ENCODE data around the gene SLC19A1. TPM values are rescaled to one million over a fixed set of nuclear protein-coding genes. Genes with fewer than 3 reads are reported as not detected.

The SLC19A1 gene
- total RNA-seq, 1 donor from 2014 or later = 19.3 TPM

DNA sequence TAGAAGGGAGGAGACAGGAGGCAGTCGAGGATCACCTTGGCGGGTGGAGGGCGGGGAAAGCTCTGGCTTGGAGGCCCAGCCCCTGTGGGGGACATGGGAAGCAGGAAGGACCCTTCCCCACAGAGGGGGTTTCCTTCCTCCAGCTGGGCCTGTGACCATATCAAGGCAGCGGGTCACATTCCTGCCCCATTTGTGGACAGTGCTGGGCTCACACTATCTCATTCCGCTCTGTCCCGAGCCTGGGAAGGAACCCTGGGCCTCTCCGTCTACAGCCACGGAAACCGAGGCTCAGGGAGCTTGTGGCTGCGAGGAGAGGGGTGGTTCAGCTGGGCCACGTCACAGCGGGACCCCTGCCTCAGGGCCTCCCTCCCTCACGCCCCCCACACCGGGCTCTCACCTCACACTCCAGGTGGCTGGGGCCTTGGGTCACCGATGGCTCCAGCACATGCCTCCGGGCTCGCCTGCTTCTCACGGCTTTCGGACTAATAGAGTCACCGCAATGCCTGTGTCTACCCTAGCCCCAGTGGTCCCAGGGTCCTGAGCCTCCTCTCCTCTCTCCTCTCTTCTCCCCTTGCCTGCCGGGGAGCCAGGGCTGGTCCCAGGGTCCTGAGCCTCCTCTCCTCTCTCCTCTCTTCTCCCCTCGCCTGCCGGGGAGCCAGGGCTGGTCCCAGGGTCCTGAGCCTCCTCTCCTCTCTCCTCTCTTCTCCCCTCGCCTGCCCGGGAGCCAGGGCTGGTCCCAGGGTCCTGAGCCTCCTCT, 56.4 kb downstream of the SLC19A1 start:
- no peak overlapping the region for H3K4me3 ChIP-seq (ENCODE audit: low read depth, low read length)
- DNase-seq (ENCODE audit: low read depth) = no peak
- TF ChIP-seq, protein P1, sequence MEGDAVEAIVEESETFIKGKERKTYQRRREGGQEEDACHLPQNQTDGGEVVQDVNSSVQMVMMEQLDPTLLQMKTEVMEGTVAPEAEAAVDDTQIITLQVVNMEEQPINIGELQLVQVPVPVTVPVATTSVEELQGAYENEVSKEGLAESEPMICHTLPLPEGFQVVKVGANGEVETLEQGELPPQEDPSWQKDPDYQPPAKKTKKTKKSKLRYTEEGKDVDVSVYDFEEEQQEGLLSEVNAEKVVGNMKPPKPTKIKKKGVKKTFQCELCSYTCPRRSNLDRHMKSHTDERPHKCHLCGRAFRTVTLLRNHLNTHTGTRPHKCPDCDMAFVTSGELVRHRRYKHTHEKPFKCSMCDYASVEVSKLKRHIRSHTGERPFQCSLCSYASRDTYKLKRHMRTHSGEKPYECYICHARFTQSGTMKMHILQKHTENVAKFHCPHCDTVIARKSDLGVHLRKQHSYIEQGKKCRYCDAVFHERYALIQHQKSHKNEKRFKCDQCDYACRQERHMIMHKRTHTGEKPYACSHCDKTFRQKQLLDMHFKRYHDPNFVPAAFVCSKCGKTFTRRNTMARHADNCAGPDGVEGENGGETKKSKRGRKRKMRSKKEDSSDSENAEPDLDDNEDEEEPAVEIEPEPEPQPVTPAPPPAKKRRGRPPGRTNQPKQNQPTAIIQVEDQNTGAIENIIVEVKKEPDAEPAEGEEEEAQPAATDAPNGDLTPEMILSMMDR (conservative IDR thresholded peaks at IDR 0.05; ENCODE audit: low read depth, low read length) = no peak

DNA sequence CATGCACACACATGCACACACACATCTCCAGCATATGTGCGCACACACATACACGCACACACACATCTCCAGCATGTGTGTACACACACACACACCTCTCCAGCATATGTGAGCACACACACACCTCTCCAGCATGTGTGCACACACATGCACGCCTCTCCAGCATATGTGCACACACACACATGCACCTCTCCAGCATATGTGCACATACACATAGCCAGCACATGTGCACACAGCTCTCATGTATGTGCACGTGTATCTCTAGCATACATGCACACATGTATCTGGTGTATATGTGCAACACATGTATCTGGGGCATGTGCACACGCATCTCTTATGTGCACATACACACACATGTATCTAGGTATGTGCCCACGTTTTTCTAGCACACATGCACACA, 57.9 kb downstream of the SLC19A1 start:
- TF ChIP-seq, protein P1 (conservative IDR thresholded peaks at IDR 0.05; ENCODE audit: low read depth, low read length) = no peak
- DNase-seq (ENCODE audit: low read depth) = no peak
- H3K4me3 ChIP-seq (ENCODE audit: low read depth, low read length) = no peak overlapping the region

DNA sequence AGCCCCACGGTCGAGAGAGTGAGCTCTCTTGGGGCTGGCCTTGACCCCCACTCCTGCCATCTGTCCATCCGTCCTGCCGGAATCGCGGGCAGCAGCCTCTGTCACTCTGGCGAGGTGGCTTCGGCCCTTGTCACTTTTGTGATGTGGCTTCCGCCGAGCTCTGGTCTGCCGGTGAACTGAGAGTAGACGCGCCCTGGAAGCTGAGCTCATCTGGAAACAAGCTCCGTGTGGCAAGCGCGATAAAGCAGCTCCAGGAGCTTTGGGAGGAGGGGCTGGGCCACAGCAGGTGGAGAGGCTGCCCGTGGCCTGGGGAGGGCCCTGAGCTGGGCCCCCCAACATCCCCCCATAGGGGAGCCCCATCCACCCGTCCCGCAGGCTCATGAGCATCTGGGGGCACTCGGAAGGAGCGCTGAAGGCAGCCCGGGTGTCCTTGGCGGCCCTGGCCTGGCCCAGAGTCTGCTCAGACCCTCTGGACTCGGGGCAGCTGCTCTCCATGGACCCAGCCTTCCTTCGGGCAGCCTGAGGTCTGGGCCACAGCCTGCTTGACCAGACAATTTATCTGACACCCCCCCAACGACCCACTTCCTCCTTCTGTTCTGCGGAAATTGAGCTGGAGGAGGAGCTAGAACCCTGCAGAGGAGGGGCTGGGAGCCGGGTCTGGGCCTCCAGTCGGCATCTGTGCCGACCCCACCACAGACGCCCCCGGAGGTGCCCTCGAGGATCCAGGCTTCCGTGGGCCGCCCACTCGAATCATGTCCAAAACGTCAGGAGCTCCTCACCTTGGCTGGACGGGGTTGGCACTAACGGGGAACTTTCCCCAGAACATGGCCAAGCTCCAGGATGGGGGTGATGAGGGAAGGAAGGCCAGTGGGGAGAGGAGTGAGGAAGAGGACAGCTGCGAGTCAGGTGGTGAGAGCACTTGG, 59.1 kb downstream of the SLC19A1 start:
- TF ChIP-seq, protein P1 (conservative IDR thresholded peaks at IDR 0.05; ENCODE audit: low read depth, low read length) = no peak
- no peak for DNase-seq (ENCODE audit: low read depth)
- H3K4me3 ChIP-seq (ENCODE audit: low read depth, low read length) = no peak overlapping the region

DNA sequence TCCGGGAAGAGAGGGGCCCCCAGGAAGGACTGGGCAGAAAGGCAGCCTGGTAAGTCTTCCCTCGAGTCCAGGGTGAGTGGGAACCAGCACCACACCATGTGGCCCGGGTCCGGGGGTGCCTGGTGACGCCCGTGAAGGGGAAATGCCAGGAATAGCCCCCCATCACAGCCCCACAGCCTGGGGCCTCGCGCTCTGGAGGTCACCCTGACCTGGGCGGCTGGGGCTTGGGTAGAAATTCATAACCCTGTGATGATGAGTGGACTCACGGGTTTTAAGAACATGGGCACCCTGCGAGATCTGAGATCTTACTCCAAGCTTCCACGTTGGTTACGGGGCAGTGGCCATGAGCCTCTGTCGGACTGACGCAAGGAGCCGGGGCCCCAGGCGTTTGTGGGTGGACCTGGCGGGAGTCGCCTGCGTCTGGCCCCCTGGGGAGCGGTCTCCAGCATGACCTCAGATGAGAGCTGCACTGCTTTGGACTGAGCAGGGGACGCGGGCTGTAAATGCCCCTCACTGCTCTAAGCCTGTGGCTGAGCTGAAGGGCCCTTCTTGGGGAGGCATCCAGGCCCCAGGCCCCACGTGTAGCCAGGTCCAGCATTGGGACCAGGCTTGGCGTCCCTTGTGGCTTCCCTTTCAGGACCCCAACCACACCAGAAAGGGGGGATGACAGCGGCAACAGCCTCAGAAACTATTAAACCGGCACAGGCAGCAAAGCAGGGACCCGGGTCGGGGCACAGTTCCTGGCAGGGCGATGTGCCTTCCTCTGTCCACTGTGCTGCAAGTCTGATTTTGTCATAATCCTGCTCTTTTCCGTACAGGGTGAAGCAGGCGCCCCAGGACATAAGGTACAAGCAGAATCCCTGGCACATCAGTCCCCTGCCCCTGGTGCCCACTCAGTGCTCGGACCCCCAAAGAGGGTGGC, 60.0 kb downstream of the SLC19A1 start:
- DNase-seq (ENCODE audit: low read depth) = no peak
- TF ChIP-seq, protein P1 (conservative IDR thresholded peaks at IDR 0.05; ENCODE audit: low read depth, low read length) = no peak

DNA sequence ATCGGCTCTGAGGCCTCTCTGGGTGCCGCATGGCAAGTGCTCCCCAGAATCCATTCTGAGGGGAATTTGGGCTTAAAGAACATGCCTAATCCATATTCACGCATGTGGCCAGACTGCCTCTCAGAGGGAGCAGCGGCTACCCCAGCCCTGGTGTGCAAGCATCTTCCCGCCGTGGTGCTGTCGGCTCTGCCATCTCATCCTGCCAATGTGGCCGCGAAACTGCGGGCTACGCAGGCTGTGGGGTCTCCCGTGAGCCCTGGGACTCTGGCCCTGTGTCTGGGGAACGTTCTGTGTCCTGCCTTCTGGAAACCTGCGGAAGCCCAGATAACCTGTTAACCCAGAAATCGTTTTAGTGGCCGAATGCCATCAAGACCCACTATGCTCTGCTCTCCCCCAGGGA, 60.7 kb downstream of the SLC19A1 start:
- TF ChIP-seq, protein P1 (conservative IDR thresholded peaks at IDR 0.05; ENCODE audit: low read depth, low read length) = no peak
- DNase-seq (ENCODE audit: low read depth) = no peak
- no peak overlapping the region for H3K4me3 ChIP-seq (ENCODE audit: low read depth, low read length)

More for the DNA sequence above, 60.0 kb downstream of the SLC19A1 start:
- no peak overlapping the region for H3K4me3 ChIP-seq (ENCODE audit: low read depth, low read length)

DNA sequence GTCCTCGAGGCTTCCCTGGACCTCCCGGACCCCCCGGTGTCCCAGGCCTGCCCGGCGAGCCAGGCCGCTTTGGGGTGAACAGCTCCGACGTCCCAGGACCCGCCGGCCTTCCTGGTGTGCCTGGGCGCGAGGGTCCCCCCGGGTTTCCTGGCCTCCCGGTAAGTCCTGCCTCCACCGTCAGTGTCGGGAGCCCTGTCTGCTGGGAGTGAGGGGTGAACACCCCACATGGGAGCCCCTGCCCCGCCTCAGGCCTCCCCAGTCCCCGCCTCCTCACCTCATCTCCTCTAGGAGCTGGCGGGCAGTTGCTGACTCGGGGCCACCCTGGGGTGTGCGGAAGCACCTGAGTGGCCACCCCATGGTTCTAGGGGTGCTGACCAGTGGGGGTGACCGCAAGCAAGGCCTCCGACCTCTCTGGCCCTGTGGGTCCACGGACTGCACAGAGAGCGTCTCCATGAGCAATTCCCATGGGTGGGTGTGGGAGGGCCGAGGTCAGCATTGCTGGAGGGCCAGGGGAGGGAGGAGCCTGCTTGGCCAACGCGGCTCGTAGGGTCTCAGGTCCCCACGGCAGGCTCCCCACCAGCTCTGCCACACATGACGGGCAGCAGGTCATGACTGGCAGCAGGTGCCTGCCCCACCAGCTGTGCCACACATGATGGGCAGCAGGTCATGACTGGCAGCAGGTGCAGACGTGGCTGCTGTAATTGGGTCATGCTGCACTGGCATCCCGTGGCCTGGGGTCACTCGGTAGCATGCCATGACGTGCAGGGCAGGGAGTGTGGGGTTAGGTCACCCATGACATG, 61.3 kb downstream of the SLC19A1 start:
- H3K4me3 ChIP-seq (ENCODE audit: low read depth, low read length) = no peak overlapping the region
- DNase-seq (ENCODE audit: low read depth) = no peak
- TF ChIP-seq, protein P1 (conservative IDR thresholded peaks at IDR 0.05; ENCODE audit: low read depth, low read length) = no peak
